ENCODE results near the gene CAMK2A.

Gene CAMK2A

GRCh38 chr5:150266871-150267291 lies 22.7 kb downstream of the CAMK2A start:
- Histone ChIP-seq H3K36me3 (ENCODE audit: insufficient read depth, low read length) (no peaks in the 10 kb centered on the region), H3K9me3 (ENCODE audit: control insufficient read depth, insufficient read depth, low read length) (no peaks in the 10 kb centered on the region), H3K4me1 (ENCODE audit: insufficient read depth, low read length) (peaks cover 19% of the 10 kb centered on the region; the same call in 1 of the 2 replicates), H3K9ac (ENCODE audit: low read depth, low read length) (no peak overlapping the region)

- Histone ChIP-seq H3K36me3 (ENCODE audit: insufficient read depth, low read length) (no peaks in the 10 kb centered on the region), H3K4me1 (ENCODE audit: insufficient read depth, low read length) (peaks cover 19% of the 10 kb centered on the region; the same call in 1 of the 2 replicates), H3K9ac (ENCODE audit: low read depth, low read length) (no peak overlapping the region)
Observed at GRCh38 chr5:150265870-150266383, 23.6 kb downstream of the CAMK2A start.

GRCh38 chr5:150264667-150265603 lies 24.6 kb downstream of the CAMK2A start:
- H3K36me3 ChIP-seq (ENCODE audit: insufficient read depth, low read length): no peaks in the 10 kb centered on the region
- H3K4me1 ChIP-seq (ENCODE audit: insufficient read depth, low read length): peaks cover 16% of the 10 kb centered on the region; the same call in 1 of the 2 replicates
- no peaks in the 10 kb centered on the region for H3K9me3 ChIP-seq (ENCODE audit: control insufficient read depth, insufficient read depth, low read length)
- H3K9ac ChIP-seq (ENCODE audit: low read depth, low read length): no peak overlapping the region

More at GRCh38 chr5:150265870-150266383, 23.6 kb downstream of the CAMK2A start:
- H3K9me3 ChIP-seq (ENCODE audit: control insufficient read depth, insufficient read depth, low read length): no peaks in the 10 kb centered on the region

- no peaks in the 10 kb centered on the region for H3K36me3 ChIP-seq (ENCODE audit: insufficient read depth, low read length)
- no peak overlapping the region for H3K9ac ChIP-seq (ENCODE audit: low read depth, low read length)
- no peaks in the 10 kb centered on the region for H3K9me3 ChIP-seq (ENCODE audit: control insufficient read depth, insufficient read depth, low read length)
- peaks cover 13% of the 10 kb centered on the region; the same call in 1 of the 2 replicates for H3K4me1 ChIP-seq (ENCODE audit: insufficient read depth, low read length)
Observed at GRCh38 chr5:150263801-150264621, 25.6 kb downstream of the CAMK2A start.

- Histone ChIP-seq H3K9ac (ENCODE audit: low read depth, low read length) (no peak overlapping the region), H3K36me3 (ENCODE audit: insufficient read depth, low read length) (no peaks in the 10 kb centered on the region), H3K4me1 (ENCODE audit: insufficient read depth, low read length) (peaks cover 13% of the 10 kb centered on the region; the same call in 1 of the 2 replicates), H3K9me3 (ENCODE audit: control insufficient read depth, insufficient read depth, low read length) (no peaks in the 10 kb centered on the region)
Observed at GRCh38 chr5:150263375-150263775, 26.2 kb downstream of the CAMK2A start.

GRCh38 chr5:150262502-150262901 lies 27.1 kb downstream of the CAMK2A start:
- Histone ChIP-seq H3K36me3 (ENCODE audit: insufficient read depth, low read length) (no peaks in the 10 kb centered on the region), H3K4me1 (ENCODE audit: insufficient read depth, low read length) (peaks cover 13% of the 10 kb centered on the region; the same call in 1 of the 2 replicates), H3K9ac (ENCODE audit: low read depth, low read length) (no peak overlapping the region), H3K9me3 (ENCODE audit: control insufficient read depth, insufficient read depth, low read length) (no peaks in the 10 kb centered on the region)

GRCh38 chr5:150261231-150261630 lies 28.3 kb downstream of the CAMK2A start:
- Histone ChIP-seq H3K9ac (ENCODE audit: low read depth, low read length) (no peak overlapping the region), H3K9me3 (ENCODE audit: control insufficient read depth, insufficient read depth, low read length) (no peaks in the 10 kb centered on the region), H3K4me1 (ENCODE audit: insufficient read depth, low read length) (peaks cover 9% of the 10 kb centered on the region; the same call in 1 of the 2 replicates), H3K36me3 (ENCODE audit: insufficient read depth, low read length) (no peaks in the 10 kb centered on the region)

GRCh38 chr5:150258130-150258529 lies 31.4 kb downstream of the CAMK2A start:
- Histone ChIP-seq H3K4me1 (ENCODE audit: insufficient read depth, low read length) (peaks cover 4% of the 10 kb centered on the region; the same call in 1 of the 2 replicates), H3K9ac (ENCODE audit: low read depth, low read length) (no peak overlapping the region), H3K9me3 (ENCODE audit: control insufficient read depth, insufficient read depth, low read length) (no peaks in the 10 kb centered on the region)

GRCh38 chr5:150257424-150257823 lies 32.1 kb downstream of the CAMK2A start:
- no peaks in the 10 kb centered on the region for H3K36me3 ChIP-seq (ENCODE audit: insufficient read depth, low read length)
- no peaks in the 10 kb centered on the region for H3K9me3 ChIP-seq (ENCODE audit: control insufficient read depth, insufficient read depth, low read length)
- peaks cover 4% of the 10 kb centered on the region; the same call in 1 of the 2 replicates for H3K4me1 ChIP-seq (ENCODE audit: insufficient read depth, low read length)
- no peak overlapping the region for H3K9ac ChIP-seq (ENCODE audit: low read depth, low read length)

More at GRCh38 chr5:150258130-150258529, 31.4 kb downstream of the CAMK2A start:
- no peaks in the 10 kb centered on the region for H3K36me3 ChIP-seq (ENCODE audit: insufficient read depth, low read length)

GRCh38 chr5:150256410-150257064 lies 33.0 kb downstream of the CAMK2A start:
- H3K9me3 ChIP-seq (ENCODE audit: control insufficient read depth, insufficient read depth, low read length): no peaks in the 10 kb centered on the region
- H3K4me1 ChIP-seq (ENCODE audit: insufficient read depth, low read length): peaks cover 4% of the 10 kb centered on the region; the same call in 1 of the 2 replicates
- H3K9ac ChIP-seq (ENCODE audit: low read depth, low read length): no peak overlapping the region
- no peaks in the 10 kb centered on the region for H3K36me3 ChIP-seq (ENCODE audit: insufficient read depth, low read length)

- Histone ChIP-seq H3K4me1 (ENCODE audit: insufficient read depth, low read length) (peaks cover 4% of the 10 kb centered on the region; the same call in 1 of the 2 replicates), H3K9me3 (ENCODE audit: control insufficient read depth, insufficient read depth, low read length) (no peaks in the 10 kb centered on the region), H3K9ac (ENCODE audit: low read depth, low read length) (no peak overlapping the region), H3K36me3 (ENCODE audit: insufficient read depth, low read length) (no peaks in the 10 kb centered on the region)
Observed at GRCh38 chr5:150255659-150256409, 33.7 kb downstream of the CAMK2A start.

GRCh38 chr5:150254774-150255173 lies 34.8 kb downstream of the CAMK2A start:
- Histone ChIP-seq H3K9ac (ENCODE audit: low read depth, low read length) (no peak overlapping the region), H3K4me1 (ENCODE audit: insufficient read depth, low read length) (peaks cover 4% of the 10 kb centered on the region; the same call in 1 of the 2 replicates), H3K36me3 (ENCODE audit: insufficient read depth, low read length) (no peaks in the 10 kb centered on the region), H3K9me3 (ENCODE audit: control insufficient read depth, insufficient read depth, low read length) (no peaks in the 10 kb centered on the region)

GRCh38 chr5:150254363-150254762 lies 35.2 kb downstream of the CAMK2A start:
- Histone ChIP-seq H3K9ac (ENCODE audit: low read depth, low read length) (no peak overlapping the region), H3K36me3 (ENCODE audit: insufficient read depth, low read length) (no peaks in the 10 kb centered on the region), H3K4me1 (ENCODE audit: insufficient read depth, low read length) (peaks cover 4% of the 10 kb centered on the region; the same call in 1 of the 2 replicates), H3K9me3 (ENCODE audit: control insufficient read depth, insufficient read depth, low read length) (no peaks in the 10 kb centered on the region)
